WTC11 (cell line): ENCODE data around the gene RBMS2. TPM values are rescaled to one million over a fixed set of nuclear protein-coding genes. Genes with fewer than 3 reads are reported as not detected.

ENCODE experiments used
- ATAC-seq: fragments of 200-7000 bp; cut with Tn5 transposase; 2 replicates; pipeline ENCODE4 v1.10.0; 2021; ENCODE audit warnings: mild to moderate bottlenecking, moderate library complexity
- CTCF ChIA-PET: fragments of 300-600 bp; sonication (Branson Sonifier 250); formaldehyde crosslinking; loops from one replicate; lab custom pipeline; 2021; ENCODE audit warnings: antibody characterized with exemption; lab: Charles Lee
- POLR2A ChIA-PET: fragments of 350-600 bp; sonication (Branson Sonifier 250); formaldehyde crosslinking; loops from one replicate; lab custom pipeline; 2021; ENCODE audit warnings: antibody characterized with exemption; lab: Charles Lee
- DNase-seq: peaks from one replicate; pipeline ENCODE4 v3.0.0; 2021; ENCODE audit warnings: low spot score
- H3K27ac Mint-ChIP-seq: 2 replicates; pipeline ENCODE4 v1.8.0; 2021; ENCODE audit warnings: mixed read lengths
- H3K27me3 Mint-ChIP-seq: 2 replicates; pipeline ENCODE4 v1.8.0; 2021; ENCODE audit warnings: low read depth, mild to moderate bottlenecking, moderate library complexity, mixed read lengths
- H3K36me3 Mint-ChIP-seq: 2 replicates; pipeline ENCODE4 v1.8.0; 2021; ENCODE audit warnings: mixed read lengths
- H3K4me1 Mint-ChIP-seq: 2 replicates; pipeline ENCODE4 v1.8.0; 2022; ENCODE audit warnings: mixed read lengths
- H3K4me3 Mint-ChIP-seq: 2 replicates; pipeline ENCODE4 v1.8.0; 2021; ENCODE audit warnings: mild to moderate bottlenecking, moderate library complexity, mixed read lengths
- H3K9me3 Mint-ChIP-seq: 2 replicates; pipeline ENCODE4 v1.8.0; 2021; ENCODE audit warnings: mixed read lengths
- AR ChIP-seq: fragments of 250-450 bp; sonication (Bioruptor Pico); IDR thresholded peaks from 2 replicates; pipeline ENCODE4 v1.9.0; 2021; ENCODE audit warnings: mild to moderate bottlenecking
- CBFB ChIP-seq: sonication (generic); formaldehyde crosslinking; IDR thresholded peaks from 2 replicates; pipeline ENCODE4 v1.8.1; 2022; ENCODE audit warnings: mild to moderate bottlenecking, low read depth, missing genetic modification reagents
- ETV6 ChIP-seq: sonication (generic); formaldehyde crosslinking; IDR thresholded peaks from 2 replicates; pipeline ENCODE4 v1.8.1; 2022; ENCODE audit warnings: mild to moderate bottlenecking, missing genetic modification reagents
- KAT7 ChIP-seq: sonication (generic); formaldehyde crosslinking; IDR thresholded peaks from 2 replicates; pipeline ENCODE4 v1.8.1; 2023; ENCODE audit warnings: missing genetic modification reagents, mild to moderate bottlenecking, borderline replicate concordance
- OVOL2 ChIP-seq: fragments of 250-450 bp; sonication (Bioruptor Pico); IDR thresholded peaks from 2 replicates; pipeline ENCODE4 v1.9.0; 2021; ENCODE audit warnings: mild to moderate bottlenecking, borderline replicate concordance
- SMAD4 ChIP-seq: sonication (generic); formaldehyde crosslinking; IDR thresholded peaks from 2 replicates; pipeline ENCODE4 v1.8.0; 2022; ENCODE audit warnings: mild to moderate bottlenecking, missing genetic modification reagents
- TCF7 ChIP-seq: sonication (generic); formaldehyde crosslinking; IDR thresholded peaks from 2 replicates; pipeline ENCODE4 v1.8.0; 2022; ENCODE audit warnings: mild to moderate bottlenecking, low read depth, missing genetic modification reagents, moderate library complexity
- TP53 ChIP-seq: sonication (generic); formaldehyde crosslinking; IDR thresholded peaks from 2 replicates; pipeline ENCODE4 v1.8.1; 2023; ENCODE audit warnings: mild to moderate bottlenecking, missing genetic modification reagents
- ZBTB21 ChIP-seq: sonication (generic); formaldehyde crosslinking; IDR thresholded peaks from 2 replicates; pipeline ENCODE4 v1.8.1; 2023; ENCODE audit warnings: mild to moderate bottlenecking, missing genetic modification reagents, borderline replicate concordance
- ZNF232 ChIP-seq: sonication (generic); formaldehyde crosslinking; IDR thresholded peaks from 2 replicates; pipeline ENCODE4 v1.8.0; 2022; ENCODE audit warnings: mild to moderate bottlenecking, missing genetic modification reagents
- ZNF425 ChIP-seq: fragments of 250-450 bp; sonication (Bioruptor Pico); conservative IDR thresholded peaks from 2 replicates; pipeline ENCODE4 v1.9.0; 2021; ENCODE audit warnings: mild to moderate bottlenecking
- total RNA-seq: library from RNA; stranded (reverse); gene quantifications from 3 replicates; pipeline ENCODE4 v1.2.3, GENCODE V29; 2021
- TF ChIP-seq, protein P1 (sequence below): sonication (generic); formaldehyde crosslinking; IDR thresholded peaks from 2 replicates; pipeline ENCODE4 v1.8.1; 2022; ENCODE audit warnings: low read depth, missing genetic modification reagents, borderline replicate concordance

Gene RBMS2
- total RNA-seq, 1 experiment from 2014 or later = 16.7 TPM

GRCh38 chr12:56632701-56633467 lies 111.3 kb downstream of the RBMS2 start:
- DNase-seq (no peak), ATAC-seq (no peak)
- no peak for TF ChIP-seq SMAD4 (CRISPR knock-in tag)
- TF ChIP-seq AR (CRISPR knock-in tag) = no peak
- no peak for TF ChIP-seq OVOL2
- TF ChIP-seq ETV6 (CRISPR knock-in tag) = no peak
- TF ChIP-seq TCF7 (CRISPR knock-in tag) = no peak
- no peak for TF ChIP-seq CBFB (CRISPR knock-in tag)
- TF ChIP-seq KAT7 (CRISPR knock-in tag) = no peak
- no peak for TF ChIP-seq TP53 (CRISPR knock-in tag)
- TF ChIP-seq ZBTB21 = no peak
- POLR2A ChIA-PET = interaction anchor here (0.6 kb wide), 2 partner anchors 8 to 328 kb away, joined by 3 to 9 read pairs; no protein-coding TSS in a partner anchor
- H3K4me1 Mint-ChIP-seq = peaks cover 64% of the 10 kb centered on the region
- CTCF ChIA-PET = interaction anchor here (0.5 to 5.3 kb wide), 5 partner anchors 10 to 374 kb away, joined by 3 to 84 read pairs (median 4); partner anchors contain the start of gene ANKRD52
- peak overlapping the region; percentile 97 for H3K4me3 Mint-ChIP-seq
- H3K9me3 Mint-ChIP-seq = no peaks in the 10 kb centered on the region
- peaks cover 4% of the 10 kb centered on the region for H3K36me3 Mint-ChIP-seq
- H3K27ac Mint-ChIP-seq = peak overlapping the region; percentile 53
- H3K27me3 Mint-ChIP-seq = no peaks in the 10 kb centered on the region

GRCh38 chr12:56633468-56634241 lies 112.0 kb downstream of the RBMS2 start:
- Mint-ChIP-seq H3K9me3 (no peaks in the 10 kb centered on the region), H3K4me1 (peaks cover 63% of the 10 kb centered on the region), H3K36me3 (peaks cover 11% of the 10 kb centered on the region), H3K4me3 (peak overlapping the region; percentile 97), H3K27ac (peak overlapping the region; percentile 96), H3K27me3 (no peaks in the 10 kb centered on the region)
- DNase-seq = no peak
- ChIA-PET POLR2A (interaction anchor here (0.6 to 2.4 kb wide), 7 partner anchors 8 to 327 kb away, joined by 3 to 12 read pairs (median 5); partner anchors contain the start of genes ATP5F1B, PTGES3, RBMS2 and STAT2), CTCF (interaction anchor here (0.6 to 5.3 kb wide), 11 partner anchors 11 to 559 kb away, joined by 3 to 84 read pairs (median 4); partner anchors contain the start of genes ANKRD52 and RBMS2)
- no peak for ATAC-seq
- TF ChIP-seq ZNF425 (no peak), ZNF232 (CRISPR knock-in tag) (0 out of 2 replicates have a peak, but pooled peaks have one; percentile 48)
- TF ChIP-seq, protein P1, sequence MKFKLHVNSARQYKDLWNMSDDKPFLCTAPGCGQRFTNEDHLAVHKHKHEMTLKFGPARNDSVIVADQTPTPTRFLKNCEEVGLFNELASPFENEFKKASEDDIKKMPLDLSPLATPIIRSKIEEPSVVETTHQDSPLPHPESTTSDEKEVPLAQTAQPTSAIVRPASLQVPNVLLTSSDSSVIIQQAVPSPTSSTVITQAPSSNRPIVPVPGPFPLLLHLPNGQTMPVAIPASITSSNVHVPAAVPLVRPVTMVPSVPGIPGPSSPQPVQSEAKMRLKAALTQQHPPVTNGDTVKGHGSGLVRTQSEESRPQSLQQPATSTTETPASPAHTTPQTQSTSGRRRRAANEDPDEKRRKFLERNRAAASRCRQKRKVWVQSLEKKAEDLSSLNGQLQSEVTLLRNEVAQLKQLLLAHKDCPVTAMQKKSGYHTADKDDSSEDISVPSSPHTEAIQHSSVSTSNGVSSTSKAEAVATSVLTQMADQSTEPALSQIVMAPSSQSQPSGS (CRISPR knock-in tag) = no peak
